Measurements from ENCODE around the gene ZDHHC4. TPM values are rescaled to one million over a fixed set of nuclear protein-coding genes. Genes with fewer than 3 reads are reported as not detected.
A peak's percentile ranks its signal among the peaks of the same experiment; 100 is the strongest.

Gene ZDHHC4
- total RNA-seq, 2 experiments from 2014 or later = 32.1 to 32.9 TPM

DNA sequence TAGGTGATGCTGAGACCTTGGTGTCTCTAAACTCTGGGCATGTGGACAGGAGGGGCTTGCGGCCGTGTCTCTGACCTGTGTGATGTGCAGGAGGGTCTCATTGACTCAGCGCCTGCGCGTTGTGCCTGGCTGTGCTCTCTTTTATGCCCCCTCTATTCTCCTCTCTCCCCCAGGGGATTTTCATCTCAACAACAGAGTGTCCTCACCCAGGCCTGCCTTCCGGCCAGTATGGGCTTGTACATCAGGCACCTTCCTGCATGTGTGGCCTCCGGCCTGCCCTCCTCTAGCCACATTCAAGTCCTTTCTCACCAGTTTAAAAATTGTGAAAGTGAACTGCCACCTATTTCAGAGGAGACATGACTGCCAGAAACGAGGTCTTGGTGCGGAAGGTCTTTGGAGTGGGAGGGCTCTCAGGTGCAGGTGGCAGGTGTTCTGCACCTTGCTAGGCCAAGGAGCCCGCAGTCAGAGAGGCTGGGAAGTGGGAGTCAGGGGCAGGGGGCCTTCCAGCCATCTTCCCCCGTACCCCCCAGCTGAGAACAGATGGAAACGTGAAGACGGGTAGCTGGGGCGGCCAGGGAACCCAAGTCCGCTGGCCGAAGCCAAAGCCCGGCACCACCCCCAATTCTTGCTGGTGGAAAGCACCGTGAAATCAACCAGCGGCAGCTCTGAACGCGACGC lies 12.0 kb downstream of the ZDHHC4 start:
- Mint-ChIP-seq H3K4me1 (ENCODE audit: low read depth) (peaks cover 12% of the 10 kb centered on the region), H3K27ac (peak overlapping the region; percentile 81), H3K27me3 (no peaks in the 10 kb centered on the region), H3K4me3 (peak overlapping the region; percentile 84), H3K36me3 (ENCODE audit: low read depth) (peaks cover 81% of the 10 kb centered on the region), H3K9me3 (no peaks in the 10 kb centered on the region)
- Histone ChIP-seq H3K4me1 (ENCODE audit: insufficient read depth, low read length) (peaks cover 28% of the 10 kb centered on the region), H3K36me3 (ENCODE audit: insufficient read depth, low read length) (peaks cover 37% of the 10 kb centered on the region), H3K27ac (ENCODE audit: low read depth in 1 of 2, low read length in 2 of 2) (no peak overlapping the region), H3K27me3 (ENCODE audit: control insufficient read depth in 1 of 2, insufficient read depth in 2 of 2, low read length in 2 of 2) (no peaks in the 10 kb centered on the region), H3K4me3 (ENCODE audit: low read length) (peak overlapping the region; percentile 22), H3K9me3 (ENCODE audit: control insufficient read depth in 1 of 2, insufficient read depth in 1 of 2, low read length in 2 of 2) (no peaks in the 10 kb centered on the region)
- TF ChIP-seq CTCF (IDR thresholded peaks at IDR 0.05) = no peak
- no peak for ATAC-seq (ENCODE audit: poor library complexity)
- intact Hi-C loops (cut with DNase I, micrococcal nuclease) = loop anchor here in 1 of 2 experiments (2.0 kb wide), 1 partner anchor 48 kb away; the partner anchor contains the start of gene ZNF316
- CTCF ChIA-PET = interaction anchor here (0.8 to 2.1 kb wide), 6 partner anchors 9 to 142 kb away, joined by 3 to 14 read pairs (median 6); partner anchors contain the start of genes DAGLB, ZDHHC4 and ZNF12
- DNase-seq = peak in 1 of 14 experiments; percentile 12
- POLR2A ChIA-PET = interaction anchor here (0.9 to 1.9 kb wide), 8 partner anchors 11 to 141 kb away, joined by 3 to 21 read pairs (median 5); partner anchors contain the start of genes DAGLB and ZDHHC4

DNA sequence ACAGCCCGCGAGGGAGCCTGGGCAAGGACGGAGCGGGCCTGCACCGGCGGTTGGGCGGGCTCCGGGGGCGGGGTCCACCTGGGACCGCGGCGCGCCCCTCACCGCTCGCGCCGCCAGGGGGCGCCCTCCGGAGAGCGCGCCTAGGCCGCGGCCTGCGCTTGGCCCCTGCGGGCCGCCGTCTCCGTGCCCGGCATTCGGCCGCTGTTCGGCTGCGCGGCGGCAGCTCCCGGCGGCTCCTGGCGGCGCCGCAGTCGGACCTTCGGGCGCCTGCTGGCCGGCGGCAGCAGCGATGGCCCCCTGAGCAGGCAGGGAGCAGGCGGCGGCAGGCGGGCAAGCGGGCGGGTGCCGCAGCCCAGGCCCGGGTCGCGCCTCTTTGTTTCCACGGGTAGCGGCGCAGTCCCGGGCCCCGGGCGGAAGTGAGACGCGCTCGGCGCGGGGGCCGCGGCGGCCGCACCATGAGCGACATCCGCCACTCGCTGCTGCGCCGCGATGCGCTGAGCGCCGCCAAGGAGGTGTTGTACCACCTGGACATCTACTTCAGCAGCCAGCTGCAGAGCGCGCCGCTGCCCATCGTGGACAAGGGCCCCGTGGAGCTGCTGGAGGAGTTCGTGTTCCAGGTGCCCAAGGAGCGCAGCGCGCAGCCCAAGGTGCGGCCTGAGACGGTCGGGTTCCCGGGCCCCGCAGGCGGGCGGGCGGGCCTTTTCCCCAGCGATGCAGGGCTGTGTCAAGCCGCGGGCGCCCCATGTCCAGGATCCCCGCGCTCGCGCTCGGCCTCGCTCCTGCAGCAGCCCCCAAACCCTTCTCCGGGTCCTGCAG lies 12.8 kb downstream of the ZDHHC4 start, which contains the start of gene INTS15:
Gene INTS15 (plus strand): TSS at position 193 of the 816 bp plus-strand sequence. CDS start 263 bp downstream, at position 456.
- ATAC-seq (ENCODE audit: poor library complexity) = peak; percentile 89
- no peaks in the 10 kb centered on the region for H3K9me3 ChIP-seq (ENCODE audit: control insufficient read depth in 1 of 2, insufficient read depth in 1 of 2, low read length in 2 of 2)
- peak; percentile 65 to 95 (median 78) for DNase-seq
- intact Hi-C loops (cut with DNase I, micrococcal nuclease) = loop anchor here (2.0 to 10.0 kb wide), 6 partner anchors 15 to 1052 kb away; partner anchors contain the start of genes ZNF316 (in 2 of the 2), UMAD1 (in 1 of the 2) and ZNF12 (in 1 of the 2)
- Mint-ChIP-seq H3K36me3 (ENCODE audit: low read depth) (peaks cover 81% of the 10 kb centered on the region), H3K9me3 (no peaks in the 10 kb centered on the region), H3K27me3 (no peaks in the 10 kb centered on the region), H3K4me3 (peak within 1 kb of the TSS; percentile 98), H3K27ac (peak within 1 kb of the TSS; percentile 96), H3K4me1 (ENCODE audit: low read depth) (peaks cover 12% of the 10 kb centered on the region)
- peak within 1 kb of the TSS; percentile 73 for H3K4me3 ChIP-seq (ENCODE audit: low read length)
- peaks cover 28% of the 10 kb centered on the region for H3K4me1 ChIP-seq (ENCODE audit: insufficient read depth, low read length)
- peak; percentile 45 for TF ChIP-seq CTCF (IDR thresholded peaks at IDR 0.05)
- ChIA-PET CTCF (interaction anchor here (0.6 to 2.1 kb wide), 8 partner anchors 10 to 593 kb away, joined by 3 to 14 read pairs (median 4); partner anchors contain the start of genes DAGLB, ZDHHC4 and ZNF12), POLR2A (interaction anchor here (0.9 to 1.9 kb wide), 10 partner anchors 10 to 142 kb away, joined by 3 to 21 read pairs (median 4); partner anchors contain the start of genes DAGLB, ZDHHC4 and ZNF316)
- no peaks in the 10 kb centered on the region for H3K27me3 ChIP-seq (ENCODE audit: control insufficient read depth in 1 of 2, insufficient read depth in 2 of 2, low read length in 2 of 2)
- H3K27ac ChIP-seq (ENCODE audit: low read depth in 1 of 2, low read length in 2 of 2) = peak within 1 kb of the TSS; percentile 55 to 59
- H3K36me3 ChIP-seq (ENCODE audit: insufficient read depth, low read length) = peaks cover 37% of the 10 kb centered on the region

DNA sequence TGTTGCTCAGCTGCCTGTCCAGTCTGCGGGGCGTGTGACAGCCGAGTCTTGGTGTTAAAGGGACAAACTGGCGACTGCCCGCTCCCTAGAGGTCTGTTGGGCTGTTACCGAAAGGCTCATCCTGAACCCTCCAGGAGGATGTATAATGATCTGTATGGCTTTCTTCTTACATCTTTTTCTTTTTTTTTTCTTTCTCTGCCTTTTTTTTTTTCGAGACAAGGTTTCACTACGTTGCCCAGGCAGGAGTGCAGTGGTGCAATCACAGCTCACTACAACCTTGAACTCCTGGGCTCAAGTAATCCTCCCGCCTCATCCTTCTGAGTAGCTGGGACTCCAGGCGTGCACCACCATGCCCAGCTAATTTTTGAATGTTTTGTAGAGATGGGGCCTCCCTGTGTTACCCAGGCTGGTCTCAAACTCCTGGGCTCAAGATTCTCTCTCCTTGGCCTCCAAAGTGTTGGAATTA lies 13.4 kb downstream of the ZDHHC4 start:
- Mint-ChIP-seq H3K9me3 (no peaks in the 10 kb centered on the region), H3K27ac (peak overlapping the region; percentile 96), H3K4me3 (peak overlapping the region; percentile 98), H3K27me3 (no peaks in the 10 kb centered on the region), H3K36me3 (ENCODE audit: low read depth) (peaks cover 84% of the 10 kb centered on the region), H3K4me1 (ENCODE audit: low read depth) (peaks cover 12% of the 10 kb centered on the region)
- H3K4me3 ChIP-seq (ENCODE audit: low read length) = peak overlapping the region; percentile 73
- DNase-seq (no peak), ATAC-seq (ENCODE audit: poor library complexity) (peak; percentile 1)
- TF ChIP-seq CTCF (IDR thresholded peaks at IDR 0.05) = no peak
- H3K4me1 ChIP-seq (ENCODE audit: insufficient read depth, low read length) = peaks cover 28% of the 10 kb centered on the region
- POLR2A ChIA-PET = interaction anchor here (0.7 to 1.9 kb wide), 10 partner anchors 10 to 143 kb away, joined by 3 to 21 read pairs (median 4); partner anchors contain the start of genes DAGLB, ZDHHC4 and ZNF316
- peak overlapping the region; percentile 55 to 59 for H3K27ac ChIP-seq (ENCODE audit: low read depth in 1 of 2, low read length in 2 of 2)
- intact Hi-C loops (cut with DNase I, micrococcal nuclease) = loop anchor here (2.0 to 10.0 kb wide), 5 partner anchors 16 to 1052 kb away; partner anchors contain the start of genes UMAD1 (in 1 of the 2), ZNF12 (in 1 of the 2) and ZNF316 (in 1 of the 2)
- H3K9me3 ChIP-seq (ENCODE audit: control insufficient read depth in 1 of 2, insufficient read depth in 1 of 2, low read length in 2 of 2) = no peaks in the 10 kb centered on the region
- CTCF ChIA-PET = interaction anchor here (0.6 to 2.1 kb wide), 6 partner anchors 10 to 594 kb away, joined by 3 to 14 read pairs (median 4); partner anchors contain the start of gene ZDHHC4
- no peaks in the 10 kb centered on the region for H3K27me3 ChIP-seq (ENCODE audit: control insufficient read depth in 1 of 2, insufficient read depth in 2 of 2, low read length in 2 of 2)
- H3K36me3 ChIP-seq (ENCODE audit: insufficient read depth, low read length) = peaks cover 42% of the 10 kb centered on the region

Data from CD4-positive, alpha-beta T cell (primary cell).